HL-60 (cell line): ENCODE measurements around the gene FAM133A.

Experiments
- DNase-seq, 2 experiments: peaks; one replicate each; pipeline ENCODE4 v3.0.0-alpha.2; 2010 to 2020; ENCODE audit warnings: low read depth in 1 of 2, low spot score in 1 of 2
- H3K27ac ChIP-seq: fragments of 250-450 bp; sonication (Bioruptor Pico); replicated peaks from 2 replicates; pipeline ENCODE4 v1.5.1; 2020; ENCODE audit warnings: mild to moderate bottlenecking, moderate library complexity
- H3K27me3 ChIP-seq: fragments of 250-450 bp; sonication (Bioruptor Pico); 2 replicates; pipeline ENCODE4 v1.5.1; 2021; ENCODE audit warnings: mild to moderate bottlenecking, moderate library complexity; ENCODE audit not compliant: insufficient read depth, poor library complexity, severe bottlenecking
- H3K4me3 ChIP-seq: replicated peaks from 2 replicates; pipeline ENCODE4 v1.5.1; 2011; ENCODE audit warnings: mild to moderate bottlenecking, control low read depth, low read length; ENCODE audit not compliant: insufficient read depth
- GABPA ChIP-seq: IDR thresholded peaks from 2 replicates; pipeline ENCODE4 v1.6.1; 2012; ENCODE audit warnings: low read depth
- POLR2AphosphoS5 ChIP-seq: IDR thresholded peaks from 2 replicates; pipeline ENCODE4 v1.6.1; 2012; ENCODE audit warnings: low read depth
- SPI1 ChIP-seq: IDR thresholded peaks from 2 replicates; pipeline ENCODE4 v1.6.1; 2012; ENCODE audit warnings: low read depth, mild to moderate bottlenecking, borderline replicate concordance
- long read RNA-seq: library from polyadenylated mRNA; unstranded; transcript quantifications from one replicate; pipeline ENCODE4 v2.0.0, GENCODE V29; 2020
- TF ChIP-seq, protein P1 (sequence below): IDR thresholded peaks from one replicate; pipeline ENCODE4 v1.5.1; 2011; ENCODE audit warnings: low read length, control low read depth, inconsistent platforms; ENCODE audit not compliant: insufficient read depth
- TF ChIP-seq, protein P2 (sequence below): IDR thresholded peaks from 2 replicates; pipeline ENCODE4 v1.6.1; 2012; ENCODE audit warnings: low read depth; ENCODE audit not compliant: insufficient replicate concordance

Gene FAM133A
- long read RNA-seq, result 0 reads

DNA sequence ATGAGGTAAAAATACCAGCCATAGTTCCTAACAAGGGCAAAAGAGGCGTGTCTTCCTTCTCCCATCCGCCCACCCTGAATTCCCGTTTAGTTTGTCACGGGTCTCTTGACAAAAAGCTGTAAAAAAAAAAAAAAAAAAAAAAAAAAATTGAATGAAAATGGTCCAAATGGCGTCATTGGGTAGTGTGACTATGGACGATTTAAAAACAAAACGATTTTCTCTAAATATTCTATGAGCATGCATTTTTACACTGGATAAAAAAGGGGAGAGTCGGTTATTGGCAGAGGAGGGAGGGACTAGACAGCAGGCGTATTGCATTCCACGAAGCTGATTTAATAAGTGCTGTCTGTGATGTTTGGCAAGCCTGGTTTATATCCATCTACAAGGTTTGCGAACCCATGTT is at the start of gene FAM133A:
Gene FAM133A, plus strand, starts transcription at position 338 of the 403 bp plus-strand sequence. CDS start 35,214 bp downstream, outside the sequence.
- H3K27ac ChIP-seq, result no peak within 1 kb of the TSS
- TF ChIP-seq POLR2AphosphoS5 (no peak), GABPA (no peak)
- TF ChIP-seq, protein P1, sequence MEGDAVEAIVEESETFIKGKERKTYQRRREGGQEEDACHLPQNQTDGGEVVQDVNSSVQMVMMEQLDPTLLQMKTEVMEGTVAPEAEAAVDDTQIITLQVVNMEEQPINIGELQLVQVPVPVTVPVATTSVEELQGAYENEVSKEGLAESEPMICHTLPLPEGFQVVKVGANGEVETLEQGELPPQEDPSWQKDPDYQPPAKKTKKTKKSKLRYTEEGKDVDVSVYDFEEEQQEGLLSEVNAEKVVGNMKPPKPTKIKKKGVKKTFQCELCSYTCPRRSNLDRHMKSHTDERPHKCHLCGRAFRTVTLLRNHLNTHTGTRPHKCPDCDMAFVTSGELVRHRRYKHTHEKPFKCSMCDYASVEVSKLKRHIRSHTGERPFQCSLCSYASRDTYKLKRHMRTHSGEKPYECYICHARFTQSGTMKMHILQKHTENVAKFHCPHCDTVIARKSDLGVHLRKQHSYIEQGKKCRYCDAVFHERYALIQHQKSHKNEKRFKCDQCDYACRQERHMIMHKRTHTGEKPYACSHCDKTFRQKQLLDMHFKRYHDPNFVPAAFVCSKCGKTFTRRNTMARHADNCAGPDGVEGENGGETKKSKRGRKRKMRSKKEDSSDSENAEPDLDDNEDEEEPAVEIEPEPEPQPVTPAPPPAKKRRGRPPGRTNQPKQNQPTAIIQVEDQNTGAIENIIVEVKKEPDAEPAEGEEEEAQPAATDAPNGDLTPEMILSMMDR, result no peak
- TF ChIP-seq, protein P2, sequence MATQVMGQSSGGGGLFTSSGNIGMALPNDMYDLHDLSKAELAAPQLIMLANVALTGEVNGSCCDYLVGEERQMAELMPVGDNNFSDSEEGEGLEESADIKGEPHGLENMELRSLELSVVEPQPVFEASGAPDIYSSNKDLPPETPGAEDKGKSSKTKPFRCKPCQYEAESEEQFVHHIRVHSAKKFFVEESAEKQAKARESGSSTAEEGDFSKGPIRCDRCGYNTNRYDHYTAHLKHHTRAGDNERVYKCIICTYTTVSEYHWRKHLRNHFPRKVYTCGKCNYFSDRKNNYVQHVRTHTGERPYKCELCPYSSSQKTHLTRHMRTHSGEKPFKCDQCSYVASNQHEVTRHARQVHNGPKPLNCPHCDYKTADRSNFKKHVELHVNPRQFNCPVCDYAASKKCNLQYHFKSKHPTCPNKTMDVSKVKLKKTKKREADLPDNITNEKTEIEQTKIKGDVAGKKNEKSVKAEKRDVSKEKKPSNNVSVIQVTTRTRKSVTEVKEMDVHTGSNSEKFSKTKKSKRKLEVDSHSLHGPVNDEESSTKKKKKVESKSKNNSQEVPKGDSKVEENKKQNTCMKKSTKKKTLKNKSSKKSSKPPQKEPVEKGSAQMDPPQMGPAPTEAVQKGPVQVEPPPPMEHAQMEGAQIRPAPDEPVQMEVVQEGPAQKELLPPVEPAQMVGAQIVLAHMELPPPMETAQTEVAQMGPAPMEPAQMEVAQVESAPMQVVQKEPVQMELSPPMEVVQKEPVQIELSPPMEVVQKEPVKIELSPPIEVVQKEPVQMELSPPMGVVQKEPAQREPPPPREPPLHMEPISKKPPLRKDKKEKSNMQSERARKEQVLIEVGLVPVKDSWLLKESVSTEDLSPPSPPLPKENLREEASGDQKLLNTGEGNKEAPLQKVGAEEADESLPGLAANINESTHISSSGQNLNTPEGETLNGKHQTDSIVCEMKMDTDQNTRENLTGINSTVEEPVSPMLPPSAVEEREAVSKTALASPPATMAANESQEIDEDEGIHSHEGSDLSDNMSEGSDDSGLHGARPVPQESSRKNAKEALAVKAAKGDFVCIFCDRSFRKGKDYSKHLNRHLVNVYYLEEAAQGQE, result no peak
- DNase-seq, result no peak
- H3K27me3 ChIP-seq, result peaks cover 7% of the 10 kb centered on the region
- peak within 1 kb of the TSS; percentile 25 for H3K4me3 ChIP-seq

DNA sequence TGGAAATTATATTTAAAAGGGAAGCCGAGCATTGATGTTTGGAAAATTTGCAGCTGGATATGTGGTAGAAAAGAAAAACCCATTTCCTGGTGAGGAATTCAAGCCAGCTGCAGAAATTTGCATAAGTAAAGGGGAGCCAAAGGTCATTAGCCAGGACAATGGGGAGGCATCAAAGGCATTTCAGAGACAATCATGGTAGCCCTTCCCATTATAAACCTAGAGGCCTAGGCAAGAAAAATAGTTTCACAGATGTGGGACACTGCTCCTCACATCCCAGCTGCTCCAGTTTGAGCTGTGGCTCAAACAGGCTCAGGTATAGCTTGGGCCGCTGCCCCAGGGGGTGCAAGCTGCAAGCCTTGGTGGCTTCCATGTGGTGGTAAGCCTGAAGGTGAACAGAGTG is 36.4 kb upstream of the FAM133A start:
- Histone ChIP-seq H3K4me3 (no peak overlapping the region), H3K27ac (no peak overlapping the region), H3K27me3 (no peaks in the 10 kb centered on the region)
- DNase-seq, result no peak
- TF ChIP-seq POLR2AphosphoS5, result no peak
- TF ChIP-seq, protein P2, result no peak
- no peak for TF ChIP-seq SPI1

DNA sequence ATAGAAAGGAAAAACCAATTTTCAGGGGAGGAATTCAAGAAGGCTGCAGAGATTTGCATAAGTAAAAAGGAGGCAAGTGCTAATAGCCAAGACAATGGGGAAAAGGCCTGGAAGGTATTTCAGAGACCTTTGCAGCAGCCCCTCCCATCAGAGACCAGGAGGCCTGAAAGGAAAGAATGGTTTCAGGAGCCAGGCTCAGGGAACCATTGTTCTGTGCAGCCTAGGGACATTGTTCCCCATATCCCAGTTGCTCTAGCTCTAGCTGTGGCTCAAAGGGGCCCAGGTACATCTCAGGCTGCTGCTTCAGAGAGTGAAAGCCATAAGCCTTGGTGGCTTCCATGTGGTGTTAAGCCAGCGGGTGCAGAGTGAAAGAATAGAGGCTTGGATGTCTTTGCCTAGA is 24.6 kb upstream of the FAM133A start:
- H3K27me3 ChIP-seq, result no peaks in the 10 kb centered on the region
- H3K27ac ChIP-seq, result no peak overlapping the region
- no peak for TF ChIP-seq POLR2AphosphoS5
- TF ChIP-seq, protein P2, result no peak
- TF ChIP-seq GABPA, result no peak
- no peak for TF ChIP-seq SPI1
- TF ChIP-seq, protein P1, result no peak
- no peak for DNase-seq
- H3K4me3 ChIP-seq, result no peak overlapping the region

DNA sequence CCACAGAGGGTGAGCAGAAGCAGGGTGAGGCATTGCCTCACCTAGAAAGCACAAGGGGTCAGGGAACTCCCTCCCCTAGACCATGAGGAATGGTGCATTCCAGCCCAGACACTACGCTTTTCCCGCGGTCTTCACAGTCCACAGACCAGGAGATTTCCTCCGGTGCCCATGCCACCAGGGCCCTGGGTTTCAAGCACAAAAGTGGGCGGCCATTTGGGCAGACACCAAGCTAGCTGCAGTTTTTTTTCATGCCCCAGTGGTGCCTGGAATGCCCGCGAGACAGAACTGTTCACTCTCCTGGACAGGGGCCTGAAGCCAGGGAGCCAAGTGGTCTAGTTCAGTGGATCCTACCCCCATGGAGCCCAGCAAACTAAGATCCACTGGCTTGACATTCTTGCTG is 13.4 kb upstream of the FAM133A start:
- no peak for DNase-seq
- TF ChIP-seq, protein P2, result no peak
- TF ChIP-seq POLR2AphosphoS5 (no peak), GABPA (no peak), SPI1 (no peak)
- TF ChIP-seq, protein P1, result no peak
- no peak overlapping the region for H3K4me3 ChIP-seq

More for the DNA sequence above, 13.4 kb upstream of the FAM133A start:
- Histone ChIP-seq H3K27ac (no peak overlapping the region), H3K27me3 (no peaks in the 10 kb centered on the region)
